ENCODE results near the gene H3-3A.
A peak's percentile ranks its signal among the peaks of the same experiment; 100 is the strongest.

The H3-3A gene

DNA sequence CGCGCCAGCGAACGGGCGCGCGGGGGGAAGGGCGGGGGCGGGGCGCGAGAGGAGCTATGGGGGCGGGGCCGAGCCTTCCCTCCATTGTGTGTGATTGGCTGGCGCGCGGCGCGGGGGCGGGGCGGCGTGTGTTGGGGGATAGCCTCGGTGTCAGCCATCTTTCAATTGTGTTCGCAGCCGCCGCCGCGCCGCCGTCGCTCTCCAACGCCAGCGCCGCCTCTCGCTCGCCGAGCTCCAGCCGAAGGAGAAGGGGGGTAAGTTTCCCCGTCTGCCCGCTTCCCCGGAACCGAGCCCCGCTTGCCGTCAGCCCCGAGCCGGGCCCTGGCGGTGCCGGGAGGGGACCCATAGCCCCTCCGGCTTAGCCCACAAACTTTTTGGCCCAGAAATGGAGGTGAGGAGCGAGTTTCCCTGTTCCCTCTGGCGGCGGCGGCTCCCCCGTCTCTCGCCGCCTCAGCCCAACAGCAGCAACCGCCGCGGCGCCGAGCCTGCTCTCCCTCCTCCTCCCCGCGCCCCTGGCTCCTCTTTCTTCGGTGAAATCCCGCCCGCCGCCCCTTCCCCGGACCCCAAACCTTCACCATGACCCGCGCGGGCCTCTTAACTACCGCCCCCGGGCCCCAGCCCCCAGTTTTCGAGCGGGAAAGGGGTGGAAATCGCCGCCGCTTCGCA lies at the start of gene H3-3A:
Gene H3-3A (plus strand): TSS at position 159 of the 666 bp plus-strand sequence. CDS start 1,636 bp downstream, outside the sequence.
- DNase-seq: peak; percentile 97

DNA sequence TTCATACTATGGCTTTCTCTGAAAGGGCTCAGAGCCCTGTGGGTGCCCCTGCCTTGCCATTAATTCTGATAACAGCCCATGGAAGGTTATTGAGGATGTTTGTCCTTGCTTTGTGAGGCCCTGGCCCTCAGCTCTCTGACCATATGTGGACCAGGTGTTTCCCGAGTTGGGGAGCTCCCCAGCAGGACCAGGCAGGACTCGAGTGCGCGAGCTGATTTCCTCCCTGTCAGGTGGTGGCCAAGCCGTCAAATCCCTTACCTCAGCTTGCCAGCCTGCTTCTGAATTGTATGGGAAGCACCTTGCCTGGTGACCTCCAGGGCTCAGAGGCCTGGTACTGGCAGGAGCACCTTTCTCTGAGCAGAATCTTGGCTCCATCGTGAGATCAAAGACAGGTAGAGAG lies 45.4 kb upstream of the H3-3A start:
- no peak for DNase-seq

DNA sequence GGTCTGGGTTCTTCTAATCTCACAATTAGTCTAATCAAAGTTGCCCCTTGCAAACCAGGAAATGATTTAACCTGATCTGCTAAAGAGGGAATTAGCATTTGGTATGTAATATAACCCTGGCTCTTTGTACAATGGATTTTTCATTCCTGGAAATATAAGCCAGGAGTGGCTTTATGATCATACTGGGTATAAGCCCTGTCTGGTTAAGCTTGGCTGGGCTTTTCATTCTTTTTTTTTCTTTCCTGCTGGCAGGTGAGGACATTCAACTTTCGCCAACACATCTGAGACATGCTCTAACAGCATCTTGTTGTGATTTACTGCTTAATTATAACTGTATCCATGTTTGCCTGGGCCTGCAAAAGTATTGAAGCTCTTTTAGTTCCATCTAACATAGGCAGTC lies 42.9 kb upstream of the H3-3A start:
- DNase-seq: no peak

DNA sequence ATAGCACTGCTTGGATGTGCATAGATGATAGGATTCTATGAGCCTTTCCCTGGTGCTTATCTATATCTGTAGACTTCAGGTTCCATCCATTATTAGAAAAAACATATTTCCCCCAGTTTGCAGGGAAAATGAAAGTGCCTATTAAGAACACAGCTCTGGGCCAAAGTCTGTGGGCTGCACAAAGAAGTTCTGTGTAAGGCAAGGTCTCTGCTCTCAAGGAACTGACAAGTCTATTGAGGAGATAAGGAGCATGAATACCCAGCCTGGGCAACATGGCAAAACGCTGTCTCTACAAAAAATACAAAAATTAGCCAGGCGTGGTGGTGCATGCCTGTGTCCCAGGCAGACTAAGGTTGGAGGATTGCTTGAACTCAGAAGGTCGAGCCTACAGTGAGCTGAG lies 41.1 kb upstream of the H3-3A start:
- DNase-seq: no peak

DNA sequence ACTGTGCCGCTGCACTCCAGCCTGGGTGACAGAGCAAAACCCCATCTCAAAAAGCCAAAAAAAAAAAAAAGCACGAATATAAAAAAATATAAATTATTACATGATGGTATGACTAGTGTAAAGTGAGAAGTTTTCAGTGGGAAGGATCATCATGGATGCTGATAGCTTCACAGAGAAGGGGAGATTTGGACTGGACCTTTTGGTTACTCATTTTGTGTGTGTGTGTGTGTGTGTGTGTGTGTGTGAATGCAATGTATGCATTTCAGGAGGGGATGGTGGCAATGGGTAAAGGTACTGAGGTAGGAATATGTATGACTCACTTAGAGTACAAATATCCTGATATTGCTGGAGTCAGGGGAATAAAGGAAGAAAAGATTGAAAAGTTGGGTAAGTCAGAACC lies 40.7 kb upstream of the H3-3A start:
- DNase-seq: no peak

DNA sequence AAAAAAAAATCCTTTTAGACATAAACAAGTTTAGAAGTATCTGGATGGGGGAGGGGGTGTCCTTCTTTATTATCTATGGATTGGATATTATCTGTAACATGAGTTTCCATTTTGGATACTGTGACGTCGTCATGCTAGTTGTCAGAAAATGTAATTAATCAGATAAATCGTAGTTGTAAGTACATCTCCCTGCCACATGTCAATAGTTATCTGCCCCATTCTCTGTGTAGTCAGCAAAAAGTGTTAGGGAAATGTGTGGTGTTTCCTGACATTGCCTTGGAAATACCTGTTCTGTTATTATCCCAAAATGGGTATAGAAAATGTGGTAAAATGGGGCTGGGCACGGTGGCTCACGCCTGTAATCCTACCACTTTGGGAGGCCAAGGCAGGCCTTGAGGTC lies 38.8 kb upstream of the H3-3A start:
- no peak for DNase-seq

DNA sequence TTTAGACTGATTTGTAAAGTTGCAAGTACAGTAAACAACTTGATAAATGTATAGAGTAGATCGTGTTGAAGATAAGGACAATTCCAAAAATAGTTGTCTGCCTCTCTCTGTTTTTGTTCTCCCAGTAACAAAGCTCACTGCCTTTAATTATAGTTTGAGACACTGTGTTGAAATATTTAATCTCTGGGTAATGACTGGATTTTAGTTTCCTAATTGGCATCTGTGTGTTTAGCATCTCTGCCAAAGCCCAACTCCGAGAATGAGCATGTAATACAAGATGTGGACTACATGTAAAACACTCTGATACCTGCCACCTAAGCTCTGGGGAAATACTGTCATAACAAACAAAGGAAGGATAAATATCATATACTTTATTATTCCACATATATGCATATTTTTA lies 35.7 kb upstream of the H3-3A start:
- DNase-seq: no peak

DNA sequence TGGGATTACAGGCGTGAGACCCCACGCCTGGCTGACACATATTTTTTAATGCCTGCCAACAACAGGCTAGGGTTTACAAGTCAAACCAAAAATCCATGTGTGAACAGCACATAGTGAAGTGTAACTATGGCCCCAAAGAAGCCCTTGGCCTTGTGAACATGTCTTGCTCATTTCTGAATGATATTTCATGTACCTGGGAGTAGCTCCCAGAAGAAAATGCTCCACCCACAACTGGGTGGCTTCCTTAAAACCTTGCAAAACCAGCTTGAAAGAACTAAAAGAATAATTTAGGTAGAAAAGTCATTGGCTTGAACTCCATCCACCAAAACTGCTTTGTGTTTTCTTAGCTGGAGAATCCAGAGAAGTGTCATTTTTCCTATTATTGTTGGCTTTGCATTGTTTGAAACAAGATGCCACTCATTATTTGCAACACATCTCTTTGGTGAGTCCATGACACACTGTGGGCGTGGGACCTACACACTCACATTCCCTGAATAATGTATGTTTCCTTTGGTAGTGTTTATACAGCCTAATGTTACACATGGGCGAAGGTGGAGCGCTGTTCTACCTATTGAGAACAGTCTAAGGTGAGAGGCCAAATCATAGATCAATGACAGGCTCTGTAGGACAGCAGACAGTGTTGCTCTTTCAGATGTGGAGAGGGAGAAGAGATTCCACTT lies 34.8 kb upstream of the H3-3A start:
- no peak for DNase-seq

DNA sequence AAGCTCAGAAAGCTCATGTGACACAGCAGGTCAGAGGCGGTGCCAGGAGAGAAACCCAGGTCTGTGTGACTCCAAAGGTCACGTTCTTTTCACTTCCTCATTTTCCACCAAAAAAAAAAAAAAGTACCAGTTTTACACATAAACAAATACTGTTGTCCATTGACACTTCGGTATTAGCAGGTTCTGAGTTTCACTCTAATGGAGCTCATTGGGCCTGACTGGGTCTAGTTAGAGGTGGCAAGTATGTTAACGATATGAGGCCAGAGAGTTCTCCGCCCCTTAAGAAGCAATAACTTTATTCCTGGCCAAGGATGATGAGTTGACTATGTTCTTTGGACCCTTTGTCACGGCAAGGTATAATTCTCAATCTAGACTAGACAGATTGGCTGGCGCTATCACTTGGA lies 33.4 kb upstream of the H3-3A start:
- DNase-seq: no peak

DNA sequence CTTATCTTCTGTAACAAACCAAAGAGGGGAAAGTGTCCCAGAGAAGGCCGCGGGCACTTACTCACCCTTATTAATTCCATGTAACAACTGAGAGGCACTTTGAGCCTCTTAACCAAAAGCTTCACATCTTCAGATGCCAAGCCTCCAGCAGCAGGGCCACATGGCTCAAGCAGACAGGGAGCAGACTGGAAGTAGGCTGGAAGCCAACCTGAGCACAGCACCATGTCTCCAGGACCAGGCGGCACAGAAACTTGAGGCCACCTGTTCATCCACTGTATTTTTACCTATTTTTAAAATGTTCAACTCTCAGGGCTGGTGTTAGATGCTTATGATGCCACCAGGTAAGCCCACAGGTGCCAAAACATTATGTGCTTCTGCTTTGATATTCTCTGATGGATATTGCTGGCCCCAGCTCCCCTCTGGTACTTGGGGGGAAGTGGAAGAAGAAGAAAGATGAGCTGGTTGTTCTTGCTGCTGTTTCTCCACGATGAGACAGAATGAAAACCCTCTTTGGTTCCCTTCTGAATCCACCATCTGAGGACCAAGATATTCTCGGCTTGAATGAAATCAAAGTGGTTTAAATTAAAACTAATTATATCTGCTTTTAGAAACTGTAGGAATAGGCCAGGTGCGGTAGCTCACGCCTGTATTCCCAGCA lies 32.8 kb upstream of the H3-3A start:
- DNase-seq: no peak

DNA sequence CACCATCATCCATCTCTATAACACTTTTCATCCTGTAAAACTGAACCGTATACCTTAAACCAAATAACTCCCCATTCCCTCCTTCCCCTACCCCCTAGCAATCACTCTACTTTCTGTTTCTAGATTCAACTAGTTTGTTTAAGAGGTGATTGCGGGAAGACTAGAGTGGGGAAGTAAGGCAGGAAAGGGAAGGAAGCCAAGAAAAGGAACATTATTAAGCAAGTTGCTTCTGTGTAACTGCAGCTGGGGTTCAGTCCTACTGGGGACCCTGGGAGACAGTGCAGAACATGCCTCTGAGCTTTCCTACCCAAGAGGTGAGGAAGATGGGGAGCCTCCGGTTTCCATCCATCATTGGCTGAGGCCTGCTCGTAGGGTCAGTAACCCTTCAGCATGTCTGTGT lies 28.9 kb upstream of the H3-3A start:
- DNase-seq: no peak

DNA sequence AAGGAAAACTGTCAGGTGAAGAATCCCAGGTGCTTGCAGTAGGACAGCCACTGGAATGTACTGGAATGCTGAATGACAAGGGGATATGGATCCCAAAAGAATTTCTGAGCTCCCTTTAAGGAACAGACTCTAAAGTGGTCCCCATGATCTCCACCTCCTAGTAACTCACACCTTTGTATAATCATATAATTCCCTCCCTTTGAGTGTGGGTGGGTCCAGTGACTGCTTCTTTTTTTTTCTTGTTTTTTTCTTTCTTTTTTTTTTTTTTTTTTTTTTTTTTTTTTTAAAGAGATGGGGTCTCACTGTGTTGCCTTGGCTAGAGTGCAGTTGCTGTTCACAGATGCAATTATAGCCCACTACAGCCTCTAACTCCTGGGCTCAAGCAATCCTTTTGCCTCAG lies 28.5 kb upstream of the H3-3A start:
- DNase-seq: no peak

DNA sequence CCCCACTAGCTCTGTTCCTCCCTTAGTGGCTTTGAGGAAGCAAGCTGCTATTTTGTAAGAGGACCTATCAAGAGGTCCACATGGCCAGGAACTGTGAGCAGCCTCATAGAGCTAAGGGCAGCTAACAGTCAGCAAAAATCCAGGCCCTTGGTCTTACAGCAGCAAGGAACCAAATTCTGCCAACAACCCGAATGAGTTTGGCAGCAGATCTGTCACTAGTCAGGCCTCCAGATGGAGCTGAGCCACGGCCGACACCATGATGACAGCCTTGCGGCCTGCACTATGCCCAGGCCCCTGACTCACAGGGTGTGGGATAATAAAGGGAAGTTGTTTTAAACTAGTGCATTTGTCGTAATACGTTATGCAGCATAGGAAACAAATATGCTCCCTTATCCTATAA lies 28.0 kb upstream of the H3-3A start:
- DNase-seq: no peak

DNA sequence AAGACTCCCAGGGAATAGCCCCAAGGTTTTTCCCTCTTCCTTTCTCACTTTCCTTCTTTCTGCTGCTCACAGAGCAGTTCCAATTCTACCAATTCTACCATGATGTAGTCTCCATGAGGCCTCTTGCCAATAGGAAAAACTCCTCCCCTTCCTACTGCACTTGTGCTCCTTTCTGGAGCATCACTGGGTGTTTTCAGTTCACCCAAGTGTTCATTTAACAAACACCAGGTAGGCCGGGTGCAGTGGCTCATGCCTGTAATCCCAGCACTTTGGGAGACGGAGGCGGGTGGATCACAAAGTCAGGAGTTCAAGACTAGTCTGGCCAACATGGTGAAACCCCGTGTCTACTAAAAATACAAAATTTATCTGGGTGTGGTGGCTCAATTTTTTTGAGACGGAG lies 26.6 kb upstream of the H3-3A start:
- DNase-seq: no peak

DNA sequence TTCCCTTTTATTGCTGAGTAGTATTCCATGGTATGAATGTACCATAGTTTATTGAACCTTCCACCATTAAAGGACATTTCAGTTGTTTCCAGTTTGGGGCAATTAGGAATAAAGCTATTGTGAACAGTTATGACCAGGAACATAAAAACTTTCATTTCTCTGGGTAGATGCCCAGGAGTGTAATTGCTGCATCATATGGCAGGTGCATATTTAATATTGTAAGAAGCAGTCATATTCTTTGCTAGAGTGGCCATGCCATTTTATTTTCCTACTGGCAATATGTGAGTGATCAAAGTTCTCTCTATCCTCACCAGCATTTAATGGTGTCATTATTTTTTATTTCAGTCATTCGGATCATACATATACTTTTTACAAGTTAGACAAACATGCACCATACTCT lies 23.9 kb upstream of the H3-3A start:
- DNase-seq: no peak

DNA sequence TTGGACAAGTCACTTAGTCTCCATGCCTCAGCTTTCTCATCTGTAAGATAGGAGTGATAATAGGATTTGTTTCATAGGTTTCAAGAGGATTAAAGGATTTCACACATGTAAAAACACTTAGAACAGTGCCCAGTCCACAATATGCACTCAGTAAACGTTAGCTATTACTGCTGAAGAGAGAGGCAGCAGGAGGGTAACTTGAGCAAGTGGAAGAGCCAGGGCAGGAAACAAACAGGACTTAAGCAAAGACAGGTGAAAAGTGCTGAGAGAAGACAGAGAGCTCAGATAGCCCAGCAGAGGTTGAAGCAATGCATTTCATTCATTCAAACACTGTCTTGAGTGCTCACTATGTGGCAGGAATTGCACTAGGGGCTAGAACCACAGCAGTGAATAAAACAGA lies 21.1 kb upstream of the H3-3A start:
- DNase-seq: no peak

DNA sequence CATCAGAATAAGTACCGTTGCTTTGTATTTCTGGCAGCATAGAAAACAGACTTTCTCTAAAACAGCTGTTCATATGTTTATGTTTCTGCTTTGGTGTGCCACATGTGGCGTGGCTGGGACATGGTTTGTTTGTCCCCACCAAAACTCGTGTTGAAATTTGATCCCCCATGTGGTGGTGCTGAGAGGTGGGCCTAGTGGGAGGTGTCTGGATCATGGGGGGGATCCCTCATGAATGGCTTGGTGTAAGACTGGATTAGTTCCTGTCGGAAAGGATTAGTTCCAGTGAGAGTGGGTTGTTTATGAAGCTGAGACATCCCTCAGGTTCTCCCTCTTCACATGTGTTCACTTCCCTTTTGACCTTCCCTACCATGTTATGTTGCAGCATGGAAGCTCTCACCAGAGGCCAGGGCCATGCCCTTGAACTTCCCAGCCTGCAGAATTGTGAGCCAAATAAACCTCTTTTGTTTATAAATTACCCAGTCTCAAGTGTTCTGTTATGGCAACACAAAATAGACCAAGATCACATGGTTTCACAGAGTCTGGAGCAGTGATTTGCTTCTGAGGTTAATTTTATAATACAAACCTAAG lies 17.9 kb upstream of the H3-3A start:
- no peak for DNase-seq

DNA sequence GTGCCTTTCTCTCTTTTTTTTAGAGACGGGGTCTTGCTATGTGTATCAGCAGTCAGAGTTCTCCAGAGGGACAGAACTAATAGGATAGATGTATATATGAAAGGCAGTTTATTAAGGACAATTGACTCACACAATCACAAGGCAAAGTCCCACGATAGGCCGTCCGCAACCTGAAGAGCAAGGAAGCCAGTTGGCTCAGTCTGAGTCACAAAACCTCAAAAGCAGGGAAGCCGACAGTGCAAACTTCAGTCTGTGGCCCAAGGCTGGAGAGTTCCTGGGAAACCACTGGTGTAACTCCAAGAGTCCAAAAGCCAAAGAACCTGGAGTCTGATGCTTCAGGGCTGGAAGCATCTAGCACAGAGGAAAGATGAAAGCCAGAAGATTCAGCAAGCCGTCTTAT lies 16.3 kb upstream of the H3-3A start:
- DNase-seq: no peak

DNA sequence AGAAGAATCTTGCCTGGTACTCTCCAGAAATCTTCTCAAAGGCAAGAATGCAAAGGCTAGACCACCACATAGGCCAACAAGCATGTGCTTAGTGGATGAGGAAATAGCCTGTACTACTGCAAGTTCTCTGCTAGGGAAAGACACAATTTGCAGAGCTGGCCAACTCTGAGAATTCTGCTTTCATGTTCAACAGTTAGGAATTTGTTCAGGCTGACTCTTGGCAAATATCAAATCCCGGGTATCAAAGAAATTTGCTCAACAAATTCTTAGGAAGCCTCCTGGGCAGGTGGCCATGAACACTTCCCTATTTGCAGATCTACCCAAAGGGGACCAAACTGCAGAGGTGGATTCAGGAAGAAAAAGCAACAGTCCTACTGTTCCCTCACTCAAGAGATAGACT lies 15.0 kb upstream of the H3-3A start:
- DNase-seq: no peak

DNA sequence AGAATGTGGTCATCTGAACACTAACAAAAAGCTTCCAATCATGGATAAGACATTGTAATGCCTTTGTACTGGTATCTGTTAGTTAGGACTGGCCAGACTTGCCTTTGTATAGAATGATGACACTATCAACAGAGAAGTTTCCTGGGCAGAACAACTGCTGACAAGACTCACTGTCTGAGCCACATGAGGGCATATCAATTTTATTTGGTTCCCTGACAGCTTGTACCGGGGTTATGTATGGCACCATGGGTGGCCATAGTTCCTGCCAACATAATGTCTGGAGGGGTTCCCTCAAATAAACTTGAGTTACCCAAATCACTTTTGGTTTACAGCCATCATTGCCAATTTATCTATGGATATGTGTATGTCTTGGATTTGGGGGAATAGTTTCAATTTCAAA lies 13.6 kb upstream of the H3-3A start:
- no peak for DNase-seq

DNA sequence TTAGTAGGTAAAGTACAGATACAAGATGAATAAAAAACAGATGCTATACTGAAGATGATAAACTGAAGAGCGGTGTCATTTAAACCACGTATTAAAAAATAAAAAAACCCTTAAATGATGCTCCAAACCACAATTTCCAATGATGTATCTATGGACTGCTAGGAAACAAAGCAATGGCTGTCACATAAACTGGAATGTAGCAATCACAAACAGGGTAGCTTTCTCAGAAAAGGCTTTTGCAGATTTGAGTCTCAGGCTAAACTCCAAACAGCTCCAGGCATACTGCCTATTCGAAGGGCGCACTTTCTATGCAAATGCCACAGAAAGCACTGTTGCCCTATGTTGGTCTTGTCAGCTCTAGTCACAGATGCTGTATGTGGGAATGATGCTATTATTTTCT lies 12.4 kb upstream of the H3-3A start:
- DNase-seq: no peak

DNA sequence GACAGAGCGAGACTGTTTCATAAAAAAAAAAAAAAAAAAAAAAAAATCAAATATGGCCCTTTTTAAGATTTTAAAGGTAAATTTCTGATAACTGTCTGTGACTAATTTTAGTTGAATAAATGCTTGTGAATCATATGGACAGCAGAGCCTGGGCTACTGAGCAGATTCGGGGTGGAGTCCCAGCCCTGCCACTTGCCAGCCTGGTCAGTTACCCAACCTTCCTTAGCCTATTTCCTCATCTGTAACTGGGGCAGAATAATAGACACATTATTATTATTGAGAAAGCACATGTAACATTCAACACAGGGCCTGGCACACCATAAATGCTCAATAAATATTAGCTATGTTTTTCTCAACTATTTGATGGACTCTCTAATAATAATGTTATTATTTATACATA lies 11.2 kb upstream of the H3-3A start:
- no peak for DNase-seq

DNA sequence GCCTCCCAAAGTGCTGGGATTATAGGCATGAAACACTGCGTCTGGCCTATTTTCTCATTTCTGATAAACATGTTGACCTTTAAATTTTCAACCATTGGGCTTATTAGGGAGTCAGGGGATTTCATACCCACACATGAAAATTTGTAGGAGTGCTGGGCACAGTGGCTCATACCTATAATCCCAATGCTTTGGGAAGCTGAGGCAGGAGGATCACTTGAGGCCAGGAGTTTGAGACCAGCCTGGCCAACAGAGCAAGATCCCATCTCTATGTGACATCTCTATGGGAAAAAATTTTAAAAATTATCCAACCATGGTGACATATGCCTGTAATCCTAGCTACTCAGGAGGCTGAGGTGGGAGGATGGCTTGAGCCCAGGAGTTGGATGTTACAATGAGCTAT lies 10.5 kb upstream of the H3-3A start:
- DNase-seq: no peak

Measured in activated effector memory CD4-positive, alpha-beta T cell treated with Interleukin-2 at 50 U/mL for 16 hours (primary cell).